Glutamatergic neuron (in vitro differentiated cells): ENCODE data around the gene ST6GALNAC3. TPM values are rescaled to one million over a fixed set of nuclear protein-coding genes. Genes with fewer than 3 reads are reported as not detected.

Experiments
- DNase-seq: peaks from one replicate; pipeline ENCODE4 v3.0.0; 2022
- H3K27ac Mint-ChIP-seq: one replicate; pipeline ENCODE4 v1.8.0; 2020; ENCODE audit warnings: mild to moderate bottlenecking, mixed read lengths, inconsistent platforms; ENCODE audit not compliant: unreplicated experiment
- H3K27me3 Mint-ChIP-seq: one replicate; pipeline ENCODE4 v1.8.0; 2020; ENCODE audit warnings: mild to moderate bottlenecking, moderate library complexity, mixed read lengths, inconsistent platforms; ENCODE audit not compliant: unreplicated experiment
- H3K36me3 Mint-ChIP-seq: one replicate; pipeline ENCODE4 v1.8.0; 2020; ENCODE audit warnings: mild to moderate bottlenecking, mixed read lengths, inconsistent platforms; ENCODE audit not compliant: unreplicated experiment
- H3K4me1 Mint-ChIP-seq: one replicate; pipeline ENCODE4 v1.8.0; 2020; ENCODE audit warnings: mild to moderate bottlenecking, low read depth, mixed read lengths, inconsistent platforms; ENCODE audit not compliant: unreplicated experiment
- H3K4me3 Mint-ChIP-seq: one replicate; pipeline ENCODE4 v1.8.0; 2020; ENCODE audit warnings: mild to moderate bottlenecking, mixed read lengths, inconsistent platforms; ENCODE audit not compliant: unreplicated experiment
- H3K9me3 Mint-ChIP-seq: one replicate; pipeline ENCODE4 v1.8.0; 2020; ENCODE audit warnings: mild to moderate bottlenecking, moderate library complexity, mixed read lengths, inconsistent platforms; ENCODE audit not compliant: unreplicated experiment
- total RNA-seq: library from RNA; stranded (reverse); fragmentation: NEBNext Ultra II Directional; extraction: Animal tissue kit (Norgen Biotek cat#: 25700); gene quantifications from one replicate; pipeline ENCODE4 v1.2.1, GENCODE V29; 2021; ENCODE audit not compliant: unreplicated experiment
- TF ChIP-seq, protein P1 (sequence below): fragments of 200-600 bp; sonication (generic); IDR thresholded peaks from one replicate; pipeline ENCODE4 v1.5.0; 2021; ENCODE audit not compliant: partially characterized antibody, unreplicated experiment

ST6GALNAC3 gene
- total RNA-seq, 1 donor from 2014 or later, result 6.5 TPM

GRCh38 chr1:76583875-76584477 is 509.4 kb downstream of the ST6GALNAC3 start:
- no peaks in the 10 kb centered on the region for H3K36me3 Mint-ChIP-seq

GRCh38 chr1:76585980-76586674 is 511.6 kb downstream of the ST6GALNAC3 start:
- Mint-ChIP-seq H3K36me3 (no peaks in the 10 kb centered on the region), H3K4me1 (peaks cover 22% of the 10 kb centered on the region), H3K27me3 (no peaks in the 10 kb centered on the region), H3K4me3 (no peak overlapping the region), H3K9me3 (no peaks in the 10 kb centered on the region), H3K27ac (no peak overlapping the region)
- no peak for DNase-seq
- TF ChIP-seq, protein P1, sequence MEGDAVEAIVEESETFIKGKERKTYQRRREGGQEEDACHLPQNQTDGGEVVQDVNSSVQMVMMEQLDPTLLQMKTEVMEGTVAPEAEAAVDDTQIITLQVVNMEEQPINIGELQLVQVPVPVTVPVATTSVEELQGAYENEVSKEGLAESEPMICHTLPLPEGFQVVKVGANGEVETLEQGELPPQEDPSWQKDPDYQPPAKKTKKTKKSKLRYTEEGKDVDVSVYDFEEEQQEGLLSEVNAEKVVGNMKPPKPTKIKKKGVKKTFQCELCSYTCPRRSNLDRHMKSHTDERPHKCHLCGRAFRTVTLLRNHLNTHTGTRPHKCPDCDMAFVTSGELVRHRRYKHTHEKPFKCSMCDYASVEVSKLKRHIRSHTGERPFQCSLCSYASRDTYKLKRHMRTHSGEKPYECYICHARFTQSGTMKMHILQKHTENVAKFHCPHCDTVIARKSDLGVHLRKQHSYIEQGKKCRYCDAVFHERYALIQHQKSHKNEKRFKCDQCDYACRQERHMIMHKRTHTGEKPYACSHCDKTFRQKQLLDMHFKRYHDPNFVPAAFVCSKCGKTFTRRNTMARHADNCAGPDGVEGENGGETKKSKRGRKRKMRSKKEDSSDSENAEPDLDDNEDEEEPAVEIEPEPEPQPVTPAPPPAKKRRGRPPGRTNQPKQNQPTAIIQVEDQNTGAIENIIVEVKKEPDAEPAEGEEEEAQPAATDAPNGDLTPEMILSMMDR, result no peak

More at GRCh38 chr1:76583875-76584477, 509.4 kb downstream of the ST6GALNAC3 start:
- H3K9me3 Mint-ChIP-seq, result no peaks in the 10 kb centered on the region
- no peak for DNase-seq
- H3K27me3 Mint-ChIP-seq, result no peaks in the 10 kb centered on the region
- H3K27ac Mint-ChIP-seq, result no peak overlapping the region
- TF ChIP-seq, protein P1, result no peak
- H3K4me3 Mint-ChIP-seq, result no peak overlapping the region
- H3K4me1 Mint-ChIP-seq, result peaks cover 23% of the 10 kb centered on the region

DNA sequence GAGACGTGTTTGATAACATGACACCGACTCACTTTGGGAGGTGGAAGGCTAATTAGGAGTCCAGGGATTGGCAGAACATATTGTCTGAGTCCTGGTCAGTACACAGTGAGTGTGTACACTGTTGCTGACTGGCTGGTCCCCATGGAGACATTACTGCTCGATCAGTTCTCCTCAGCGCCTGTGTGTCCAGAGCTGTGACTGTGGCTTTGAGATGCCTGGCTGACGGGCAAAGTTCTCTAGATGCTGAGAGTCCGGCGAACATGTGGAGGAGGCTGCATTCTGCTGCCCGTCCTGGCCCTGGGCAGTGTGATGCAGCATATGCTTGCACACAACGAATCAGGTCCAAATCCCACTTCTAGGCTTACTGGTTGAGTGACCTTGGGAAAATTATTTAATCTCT is 512.7 kb downstream of the ST6GALNAC3 start:
- Mint-ChIP-seq H3K36me3 (no peaks in the 10 kb centered on the region), H3K4me3 (no peak overlapping the region), H3K4me1 (peaks cover 21% of the 10 kb centered on the region), H3K9me3 (no peaks in the 10 kb centered on the region), H3K27ac (no peak overlapping the region), H3K27me3 (no peaks in the 10 kb centered on the region)
- peak; percentile 17 for DNase-seq
- TF ChIP-seq, protein P1, result no peak

- Mint-ChIP-seq H3K27me3 (no peaks in the 10 kb centered on the region), H3K4me3 (no peak overlapping the region), H3K27ac (no peak overlapping the region), H3K36me3 (peaks cover 11% of the 10 kb centered on the region), H3K4me1 (peaks cover 6% of the 10 kb centered on the region), H3K9me3 (no peaks in the 10 kb centered on the region)
- no peak for DNase-seq
- TF ChIP-seq, protein P1, result no peak
Observed at GRCh38 chr1:76591461-76591860, 516.9 kb downstream of the ST6GALNAC3 start.

DNA sequence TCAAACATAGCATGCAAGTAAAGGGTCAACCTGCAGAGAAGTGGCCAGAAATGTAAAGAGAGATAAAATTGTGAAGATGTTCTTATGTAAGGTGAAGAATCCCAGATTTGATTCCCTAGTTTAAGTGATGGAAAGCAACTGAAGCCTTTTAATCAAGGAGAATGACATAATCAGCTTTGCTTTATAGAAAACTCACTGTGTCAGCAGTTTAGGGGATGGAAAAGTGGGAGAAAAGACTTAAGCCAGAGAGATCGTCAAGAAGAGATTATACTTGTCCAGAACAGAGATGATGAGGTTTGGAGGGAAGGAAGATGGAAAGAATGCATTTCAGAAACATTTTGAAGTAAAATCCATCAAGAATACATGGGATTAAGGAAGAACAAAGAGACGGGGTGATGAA is 517.4 kb downstream of the ST6GALNAC3 start:
- Mint-ChIP-seq H3K36me3 (peaks cover 11% of the 10 kb centered on the region), H3K9me3 (no peaks in the 10 kb centered on the region), H3K27ac (no peak overlapping the region), H3K4me3 (no peak overlapping the region), H3K4me1 (peaks cover 2% of the 10 kb centered on the region), H3K27me3 (no peaks in the 10 kb centered on the region)
- TF ChIP-seq, protein P1, result no peak
- no peak for DNase-seq
